OCI-LY1 (cell line): ENCODE results near the gene UNC93A.
"Not testable (repeated sequence)": the region's sequence is repeated elsewhere in the genome, so short reads cannot be mapped to it uniquely, and the experiment has no call there.

Experiments
- H2AFZ ChIP-seq: fragments of 200-600 bp; sonication (generic), shearing (Covaris generic); 2 replicates; pipeline ENCODE4 v1.6.0; 2014; ENCODE audit warnings: antibody characterized with exemption, mild to moderate bottlenecking, low read length
- H3F3A ChIP-seq: fragments of 200-600 bp; sonication (generic), shearing (Covaris generic); 2 replicates; pipeline ENCODE4 v1.6.0; 2014; ENCODE audit warnings: mild to moderate bottlenecking, antibody characterized with exemption, low read length, moderate library complexity; ENCODE audit not compliant: insufficient read depth
- H3K27ac ChIP-seq: fragments of 200-600 bp; sonication (generic); 2 replicates; pipeline ENCODE4 v1.5.1; 2014; ENCODE audit warnings: low read length, mixed run types, mild to moderate bottlenecking, low read depth; ENCODE audit not compliant: poor library complexity, severe bottlenecking
- H3K27me3 ChIP-seq: fragments of 200-600 bp; sonication (generic); 2 replicates; pipeline ENCODE4 v1.6.0; 2014; ENCODE audit warnings: antibody characterized with exemption, mild to moderate bottlenecking, low read length, moderate library complexity; ENCODE audit not compliant: insufficient read depth
- H3K36me3 ChIP-seq: fragments of 200-600 bp; sonication (generic); 2 replicates; pipeline ENCODE4 v1.6.1; 2014; ENCODE audit warnings: mild to moderate bottlenecking, antibody characterized with exemption, low read length, moderate library complexity, mixed read lengths; ENCODE audit not compliant: insufficient read depth
- H3K4me1 ChIP-seq: fragments of 200-600 bp; sonication (generic); 2 replicates; pipeline ENCODE4 v1.5.1; 2014; ENCODE audit warnings: mild to moderate bottlenecking, low read length, moderate library complexity; ENCODE audit not compliant: insufficient read depth, severe bottlenecking
- H3K4me2 ChIP-seq: fragments of 200-600 bp; sonication (generic), shearing (Covaris generic); 2 replicates; pipeline ENCODE4 v1.6.1; 2014; ENCODE audit warnings: low read length
- H3K4me3 ChIP-seq: fragments of 200-600 bp; sonication (generic); 2 replicates; pipeline ENCODE4 v1.5.1; 2014; ENCODE audit warnings: low read length, low read depth, mild to moderate bottlenecking, mixed read lengths; ENCODE audit not compliant: poor library complexity, severe bottlenecking
- H3K79me2 ChIP-seq: fragments of 200-600 bp; shearing (Covaris generic); 2 replicates; pipeline ENCODE4 v1.6.1; 2016; ENCODE audit warnings: mixed run types, low read length, mixed read lengths; ENCODE audit not compliant: insufficient read depth
- H3K9ac ChIP-seq: fragments of 200-600 bp; sonication (generic), shearing (Covaris generic); 2 replicates; pipeline ENCODE4 v1.6.1; 2014; ENCODE audit warnings: mild to moderate bottlenecking, low read length, mixed read lengths
- H3K9me2 ChIP-seq: fragments of 200-600 bp; sonication (generic), shearing (Covaris generic); 2 replicates; pipeline ENCODE4 v1.6.1; 2014; ENCODE audit warnings: low read depth, mild to moderate bottlenecking, low read length, mixed read lengths
- H3K9me3 ChIP-seq: fragments of 200-600 bp; shearing (Covaris generic); 2 replicates; pipeline ENCODE4 v1.6.1; 2014; ENCODE audit warnings: low read length, mixed read lengths
- H4K20me1 ChIP-seq: fragments of 200-600 bp; sonication (generic), shearing (Covaris generic); 2 replicates; pipeline ENCODE4 v1.6.0; 2016; ENCODE audit warnings: mild to moderate bottlenecking, low read length; ENCODE audit not compliant: insufficient read depth
- CTCF ChIP-seq: fragments of 200-600 bp; sonication (generic), shearing (Covaris generic); IDR thresholded peaks from 2 replicates; pipeline ENCODE4 v1.5.1; 2017; ENCODE audit warnings: mild to moderate bottlenecking, antibody characterized with exemption, low read length, moderate library complexity, mixed read lengths
- EZH2 ChIP-seq: fragments of 200-600 bp; sonication (generic), shearing (Covaris generic); IDR thresholded peaks from 2 replicates; pipeline ENCODE4 v1.8.0; 2017; ENCODE audit warnings: borderline replicate concordance, mixed run types, mild to moderate bottlenecking, antibody characterized with exemption, low read length, moderate library complexity, mixed read lengths

The UNC93A gene

GRCh38 chr6:167308207-167308606 is 17.1 kb downstream of the UNC93A start:
- no peaks in the 10 kb centered on the region for H3K9me2 ChIP-seq
- no peaks in the 10 kb centered on the region for H3K9me3 ChIP-seq
- H3K4me1 ChIP-seq: no peaks in the 10 kb centered on the region
- no peaks in the 10 kb centered on the region for H3K36me3 ChIP-seq
- H3K27ac ChIP-seq: no peak overlapping the region
- H3K27me3 ChIP-seq: no peaks in the 10 kb centered on the region
- no peak overlapping the region for H3K4me2 ChIP-seq
- no peak overlapping the region for H3K4me3 ChIP-seq
- H3K79me2 ChIP-seq: no peaks in the 10 kb centered on the region
- H3K9ac ChIP-seq: no peak overlapping the region
- no peaks in the 10 kb centered on the region for H4K20me1 ChIP-seq
- H2AFZ ChIP-seq: no peak overlapping the region
- TF ChIP-seq CTCF (no peak), EZH2 (no peak)
- no peaks in the 10 kb centered on the region for H3F3A ChIP-seq

GRCh38 chr6:167309355-167310192 is 18.5 kb downstream of the UNC93A start:
- H3K36me3 ChIP-seq, H3K9me3 ChIP-seq, H3K9me2 ChIP-seq, H3K27ac ChIP-seq, H3K4me3 ChIP-seq, H3K27me3 ChIP-seq, H2AFZ ChIP-seq, H3K9ac ChIP-seq, H3K4me1 ChIP-seq, H4K20me1 ChIP-seq, H3K79me2 ChIP-seq, H3F3A ChIP-seq, H3K4me2 ChIP-seq: not testable (repeated sequence)

GRCh38 chr6:167311286-167311685 is 20.2 kb downstream of the UNC93A start:
- no peak for TF ChIP-seq EZH2
- no peak for TF ChIP-seq CTCF
- Histone ChIP-seq H3F3A (no peaks in the 10 kb centered on the region), H3K4me2 (no peak overlapping the region), H3K9me3 (no peaks in the 10 kb centered on the region), H3K27ac (no peak overlapping the region), H3K36me3 (no peaks in the 10 kb centered on the region), H4K20me1 (no peaks in the 10 kb centered on the region), H3K4me3 (no peak overlapping the region), H3K4me1 (no peaks in the 10 kb centered on the region), H3K9me2 (no peaks in the 10 kb centered on the region), H3K79me2 (no peaks in the 10 kb centered on the region), H3K27me3 (no peaks in the 10 kb centered on the region), H3K9ac (no peak overlapping the region), H2AFZ (no peak overlapping the region)

GRCh38 chr6:167311691-167312090 is 20.6 kb downstream of the UNC93A start:
- H3K9ac ChIP-seq, H3K4me3 ChIP-seq, H3K27me3 ChIP-seq, H3K9me2 ChIP-seq, H3K4me1 ChIP-seq, H3K36me3 ChIP-seq, H3K27ac ChIP-seq, H2AFZ ChIP-seq, H3F3A ChIP-seq, H4K20me1 ChIP-seq, H3K9me3 ChIP-seq, H3K4me2 ChIP-seq, H3K79me2 ChIP-seq: not testable (repeated sequence)
